Panc1 (cell line): ENCODE data around the gene NCKAP1.

Source experiments
- CTCF ChIP-seq: fragments of 450-650 bp; IDR thresholded peaks from 2 replicates; pipeline ENCODE4 v1.5.1; 2017; ENCODE audit warnings: mild to moderate bottlenecking
- POLR2AphosphoS5 ChIP-seq: IDR thresholded peaks from 2 replicates; pipeline ENCODE4 v1.6.1; 2012; ENCODE audit warnings: mild to moderate bottlenecking, low read depth, low read length, moderate library complexity
- TF ChIP-seq, protein P1 (sequence below), 2 experiments: IDR thresholded peaks; 2 replicates each; pipeline ENCODE4 v1.6.1; 2011 to 2012; ENCODE audit warnings: low read depth in 2 of 2, control low read depth in 1 of 2, low read length in 1 of 2, mild to moderate bottlenecking in 1 of 2, moderate library complexity in 1 of 2; ENCODE audit not compliant: insufficient read depth in 1 of 2

- no peak for TF ChIP-seq CTCF
- TF ChIP-seq, protein P1, sequence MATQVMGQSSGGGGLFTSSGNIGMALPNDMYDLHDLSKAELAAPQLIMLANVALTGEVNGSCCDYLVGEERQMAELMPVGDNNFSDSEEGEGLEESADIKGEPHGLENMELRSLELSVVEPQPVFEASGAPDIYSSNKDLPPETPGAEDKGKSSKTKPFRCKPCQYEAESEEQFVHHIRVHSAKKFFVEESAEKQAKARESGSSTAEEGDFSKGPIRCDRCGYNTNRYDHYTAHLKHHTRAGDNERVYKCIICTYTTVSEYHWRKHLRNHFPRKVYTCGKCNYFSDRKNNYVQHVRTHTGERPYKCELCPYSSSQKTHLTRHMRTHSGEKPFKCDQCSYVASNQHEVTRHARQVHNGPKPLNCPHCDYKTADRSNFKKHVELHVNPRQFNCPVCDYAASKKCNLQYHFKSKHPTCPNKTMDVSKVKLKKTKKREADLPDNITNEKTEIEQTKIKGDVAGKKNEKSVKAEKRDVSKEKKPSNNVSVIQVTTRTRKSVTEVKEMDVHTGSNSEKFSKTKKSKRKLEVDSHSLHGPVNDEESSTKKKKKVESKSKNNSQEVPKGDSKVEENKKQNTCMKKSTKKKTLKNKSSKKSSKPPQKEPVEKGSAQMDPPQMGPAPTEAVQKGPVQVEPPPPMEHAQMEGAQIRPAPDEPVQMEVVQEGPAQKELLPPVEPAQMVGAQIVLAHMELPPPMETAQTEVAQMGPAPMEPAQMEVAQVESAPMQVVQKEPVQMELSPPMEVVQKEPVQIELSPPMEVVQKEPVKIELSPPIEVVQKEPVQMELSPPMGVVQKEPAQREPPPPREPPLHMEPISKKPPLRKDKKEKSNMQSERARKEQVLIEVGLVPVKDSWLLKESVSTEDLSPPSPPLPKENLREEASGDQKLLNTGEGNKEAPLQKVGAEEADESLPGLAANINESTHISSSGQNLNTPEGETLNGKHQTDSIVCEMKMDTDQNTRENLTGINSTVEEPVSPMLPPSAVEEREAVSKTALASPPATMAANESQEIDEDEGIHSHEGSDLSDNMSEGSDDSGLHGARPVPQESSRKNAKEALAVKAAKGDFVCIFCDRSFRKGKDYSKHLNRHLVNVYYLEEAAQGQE (IDR thresholded peaks at IDR 0.05; ENCODE audit: insufficient read depth in 1 of 2, low read depth in 2 of 2, low read length in 1 of 2) = no peak
- no peak for TF ChIP-seq POLR2AphosphoS5
Measured at GRCh38 chr2:183060571-183061231, 22.4 kb upstream of the NCKAP1 start.
